Cardiac fibroblast (primary cell): Measurements from ENCODE around the gene ME3.
"Not testable (repeated sequence)": the region's sequence is repeated elsewhere in the genome, so short reads cannot be mapped to it uniquely, and the experiment has no call there.

ENCODE experiments used
- DNase-seq, 2 donors: peaks; one replicate each; pipeline versions ENCODE4 v3.0.0 to v3.0.0-alpha.2; 2010; ENCODE audit warnings: low read depth in 2 of 2
- H3K4me3 ChIP-seq, 2 donors: replicated peaks in 1 of 2; 1 replicate in 1 of 2; 2 replicates in 1 of 2; pipeline ENCODE4 v1.5.1; 2011; ENCODE audit warnings: low read depth in 2 of 2, low read length in 2 of 2, mild to moderate bottlenecking in 2 of 2, moderate library complexity in 1 of 2
- TF ChIP-seq, protein P1 (sequence below): IDR thresholded peaks from one replicate; pipeline ENCODE4 v1.5.1; 2011; ENCODE audit warnings: low read depth, mild to moderate bottlenecking, low read length, inconsistent platforms

The ME3 gene

DNA sequence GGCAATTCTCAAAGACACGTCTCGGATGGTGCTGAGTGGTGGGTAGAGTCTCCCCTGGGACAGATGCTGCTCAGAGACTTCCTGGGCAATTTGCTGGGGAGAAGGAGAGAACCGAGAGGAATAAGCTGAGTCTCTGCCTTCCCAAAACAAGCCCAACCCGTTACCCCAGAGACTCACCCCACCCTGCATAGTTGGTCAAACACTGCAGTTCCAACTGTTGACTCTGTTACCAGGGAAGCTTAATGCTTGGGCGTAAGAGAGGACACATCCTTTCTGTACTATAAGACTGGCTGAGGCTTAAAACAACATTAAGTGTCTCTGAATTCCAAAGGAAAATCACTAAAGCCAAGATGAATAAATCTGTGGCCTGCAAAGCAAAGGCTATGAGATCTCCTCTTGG, 229.6 kb downstream of the ME3 start:
- no peak overlapping the region for H3K4me3 ChIP-seq
- TF ChIP-seq, protein P1, sequence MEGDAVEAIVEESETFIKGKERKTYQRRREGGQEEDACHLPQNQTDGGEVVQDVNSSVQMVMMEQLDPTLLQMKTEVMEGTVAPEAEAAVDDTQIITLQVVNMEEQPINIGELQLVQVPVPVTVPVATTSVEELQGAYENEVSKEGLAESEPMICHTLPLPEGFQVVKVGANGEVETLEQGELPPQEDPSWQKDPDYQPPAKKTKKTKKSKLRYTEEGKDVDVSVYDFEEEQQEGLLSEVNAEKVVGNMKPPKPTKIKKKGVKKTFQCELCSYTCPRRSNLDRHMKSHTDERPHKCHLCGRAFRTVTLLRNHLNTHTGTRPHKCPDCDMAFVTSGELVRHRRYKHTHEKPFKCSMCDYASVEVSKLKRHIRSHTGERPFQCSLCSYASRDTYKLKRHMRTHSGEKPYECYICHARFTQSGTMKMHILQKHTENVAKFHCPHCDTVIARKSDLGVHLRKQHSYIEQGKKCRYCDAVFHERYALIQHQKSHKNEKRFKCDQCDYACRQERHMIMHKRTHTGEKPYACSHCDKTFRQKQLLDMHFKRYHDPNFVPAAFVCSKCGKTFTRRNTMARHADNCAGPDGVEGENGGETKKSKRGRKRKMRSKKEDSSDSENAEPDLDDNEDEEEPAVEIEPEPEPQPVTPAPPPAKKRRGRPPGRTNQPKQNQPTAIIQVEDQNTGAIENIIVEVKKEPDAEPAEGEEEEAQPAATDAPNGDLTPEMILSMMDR = no peak
- no peak for DNase-seq

- peak in 1 of 2 donors; percentile 29 for DNase-seq
- H3K4me3 ChIP-seq = no peak overlapping the region
- TF ChIP-seq, protein P1 = no peak
Observed at GRCh38 chr11:86442420-86442819, 230.0 kb downstream of the ME3 start.

DNA sequence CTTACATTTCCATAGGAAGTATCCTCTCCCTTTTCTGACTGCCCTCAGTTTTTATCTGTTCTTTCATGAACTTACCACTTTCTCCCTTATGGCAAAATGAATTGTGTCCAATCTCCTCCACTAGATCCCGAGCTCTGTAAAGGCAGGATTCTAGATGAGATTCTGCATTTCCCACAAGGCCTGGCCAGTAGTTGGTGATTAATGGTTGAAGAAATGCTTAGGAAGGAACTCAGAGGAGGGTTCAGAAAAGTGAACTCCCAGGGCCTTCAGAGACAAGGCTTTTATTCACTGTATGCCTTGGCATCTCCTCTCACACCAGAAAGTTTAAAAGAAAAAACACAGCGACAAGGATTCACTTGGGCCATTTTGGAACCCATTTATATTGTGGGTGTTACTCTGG, 231.6 kb downstream of the ME3 start:
- no peak overlapping the region for H3K4me3 ChIP-seq
- DNase-seq = no peak
- TF ChIP-seq, protein P1 = no peak

- peak; percentile 82 to 91 for DNase-seq
- no peak overlapping the region for H3K4me3 ChIP-seq
- TF ChIP-seq, protein P1 = no peak
Observed at GRCh38 chr11:86440305-86440716, 232.1 kb downstream of the ME3 start.

DNA sequence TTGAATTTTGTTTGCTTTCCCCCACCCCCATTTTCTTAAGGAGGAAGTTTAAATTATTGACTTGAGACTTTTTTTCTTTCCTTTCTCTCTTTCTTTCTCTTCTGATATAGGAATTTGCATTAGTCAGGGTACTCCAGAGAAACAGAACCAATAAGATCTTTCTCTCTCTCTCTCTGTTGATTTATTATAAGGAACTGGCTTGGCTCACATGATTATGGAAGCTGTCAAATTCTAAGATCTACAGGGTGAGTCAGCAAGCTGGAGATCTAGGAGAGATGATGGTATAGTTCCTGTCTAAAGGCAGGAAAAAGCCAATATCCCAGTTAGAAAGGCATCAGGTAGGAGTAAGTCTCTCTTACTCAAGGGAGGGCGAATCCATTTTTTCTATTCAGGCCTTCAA, 233.7 kb downstream of the ME3 start:
- TF ChIP-seq, protein P1 = no peak
- H3K4me3 ChIP-seq = no peak overlapping the region
- DNase-seq = peak in 1 of 2 donors; percentile 33

DNA sequence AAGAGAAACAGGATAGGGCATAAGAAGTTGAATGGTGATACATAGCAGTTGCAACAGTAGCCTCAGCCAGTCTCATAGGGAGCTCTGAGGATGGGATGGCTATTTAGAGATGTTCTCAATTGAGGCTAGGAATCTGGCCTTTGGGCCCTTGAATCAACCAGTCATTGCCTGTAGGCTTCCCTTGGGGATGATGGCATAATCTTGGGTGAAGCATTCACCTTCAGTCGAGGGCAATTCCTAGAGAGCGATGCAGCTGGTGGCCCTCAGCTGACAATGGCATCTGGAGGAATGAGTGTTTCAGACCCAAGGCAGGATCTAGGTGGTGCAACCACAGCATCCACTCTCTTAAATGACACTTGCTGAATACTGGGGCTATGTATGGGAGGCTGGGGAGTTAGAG, 236.7 kb downstream of the ME3 start:
- TF ChIP-seq, protein P1 = no peak
- no peak for DNase-seq
- no peak overlapping the region for H3K4me3 ChIP-seq

GRCh38 chr11:86433361-86434095, 238.9 kb downstream of the ME3 start:
- not testable (repeated sequence) for DNase-seq, H3K4me3 ChIP-seq
